Activated T-cell treated with anti-CD3 and anti-CD28 coated beads for 1 hour (primary cell): ENCODE results near the gene PRAMEF17.
"Not testable (repeated sequence)": the region's sequence is repeated elsewhere in the genome, so short reads cannot be mapped to it uniquely, and the experiment has no call there.

ENCODE experiments used
- DNase-seq: peaks from one replicate; pipeline ENCODE4 v3.0.0-alpha.2; 2020; ENCODE audit warnings: low read depth

PRAMEF17 gene, protein sequence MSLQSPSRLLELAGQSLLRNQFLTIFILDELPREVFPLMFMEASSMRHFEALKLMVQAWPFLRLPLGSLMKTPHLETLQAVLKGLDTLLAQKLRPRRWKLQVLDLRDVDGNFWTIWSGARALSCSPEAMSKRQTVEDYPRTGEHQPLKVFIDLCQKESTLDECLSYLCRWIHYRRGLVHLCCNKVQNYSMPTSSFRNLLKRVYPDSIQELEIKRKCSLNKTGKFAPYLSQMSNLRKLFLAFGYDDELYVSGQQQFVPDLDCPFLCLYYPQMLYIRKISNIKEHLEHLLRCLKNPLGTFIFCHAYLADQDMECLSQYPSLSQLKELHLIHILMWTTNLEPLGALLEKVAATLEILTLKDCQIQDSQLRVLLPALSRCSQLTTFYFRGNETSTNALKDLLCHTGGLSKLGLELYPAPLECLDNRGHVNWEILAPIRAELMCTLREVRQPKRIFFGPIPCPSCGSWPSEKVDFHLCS

DNA sequence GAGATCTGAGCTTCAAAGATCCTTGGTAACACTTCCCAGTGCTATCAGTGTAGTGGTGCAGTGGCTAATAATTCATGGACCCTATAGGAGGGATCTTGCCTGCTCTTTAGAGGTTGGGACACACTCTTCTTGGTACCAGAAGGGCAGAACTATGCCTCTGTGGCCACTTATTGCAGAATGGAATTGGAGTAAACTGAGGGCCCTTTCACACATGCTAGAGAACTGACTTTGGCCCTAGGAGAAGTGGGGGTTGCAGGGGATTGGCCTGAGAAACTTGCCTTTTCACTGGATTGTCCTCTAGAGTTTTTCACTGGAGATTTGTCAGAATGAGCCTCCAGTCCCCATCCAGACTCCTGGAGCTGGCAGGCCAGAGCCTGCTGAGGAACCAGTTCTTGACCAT, at the start of gene PRAMEF17:
TSS of gene PRAMEF17 (plus strand) at position 301 of the 400 bp plus-strand sequence. CDS start at position 327, 26 bp downstream.
- not testable (repeated sequence) for DNase-seq

DNA sequence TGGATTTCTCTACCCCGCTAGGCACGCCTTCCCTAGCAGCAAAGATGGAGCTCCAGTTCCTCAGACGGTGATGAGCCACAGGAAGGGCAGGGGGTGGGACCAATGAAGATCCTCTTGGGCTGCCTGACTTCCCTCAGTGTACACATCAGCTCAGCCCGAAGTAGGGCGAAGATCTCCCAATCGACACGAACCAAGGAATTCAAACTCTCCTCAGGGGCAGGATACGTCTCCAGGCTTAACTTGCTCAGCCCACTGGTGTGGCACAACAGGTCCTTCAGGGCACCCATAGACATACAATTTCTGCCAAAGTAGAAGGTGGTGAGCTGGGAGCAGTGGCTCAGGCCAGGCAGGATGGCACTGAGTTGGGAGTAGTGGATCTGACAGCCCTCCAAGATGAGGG, 46.9 kb upstream of the PRAMEF17 start:
- DNase-seq: not testable (repeated sequence)

DNA sequence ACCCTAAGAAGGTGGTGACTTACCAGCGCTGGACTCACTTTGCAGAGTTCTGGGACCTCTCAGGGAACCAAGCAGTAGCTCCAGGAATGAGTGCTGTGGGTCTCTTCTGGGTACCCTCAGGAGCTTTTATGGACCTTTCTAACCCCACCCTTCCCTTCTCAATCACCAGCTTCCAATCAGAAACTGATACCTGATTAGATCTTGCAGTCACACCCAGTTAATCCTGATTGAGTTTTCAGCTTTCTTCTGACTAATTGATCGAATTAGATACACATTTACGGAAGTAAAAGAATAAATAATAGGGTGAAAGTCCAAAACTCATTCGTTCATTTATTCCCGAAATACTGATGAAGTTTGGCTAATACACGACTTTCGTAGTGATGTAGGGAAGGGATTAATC, 42.4 kb upstream of the PRAMEF17 start, which contains the start of gene PRAMEF14:
TSS of gene PRAMEF14 (minus strand) at position 101 of the 400 bp plus-strand sequence. CDS start 1,820 bp downstream, outside the sequence.
- DNase-seq: not testable (repeated sequence)

DNA sequence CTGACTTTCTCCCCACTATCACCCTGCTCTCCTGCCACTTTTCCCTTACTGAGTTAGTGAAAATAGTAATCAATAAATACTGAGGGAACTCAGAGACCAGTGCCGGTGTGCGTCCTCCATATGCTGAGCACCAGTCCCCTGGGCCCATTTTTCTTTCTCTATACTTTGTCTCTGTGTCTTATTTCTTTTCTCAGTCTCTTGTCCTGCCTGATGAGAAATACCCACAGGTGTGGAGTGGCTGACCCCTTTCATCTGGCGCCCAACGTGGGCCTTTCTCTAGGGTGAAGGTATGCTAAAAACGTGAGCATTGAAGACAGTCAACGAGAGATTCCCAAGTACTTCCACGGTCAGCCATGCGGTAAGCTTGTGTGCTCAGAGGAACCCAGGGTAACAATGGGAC, 36.0 kb upstream of the PRAMEF17 start:
- DNase-seq: not testable (repeated sequence)

DNA sequence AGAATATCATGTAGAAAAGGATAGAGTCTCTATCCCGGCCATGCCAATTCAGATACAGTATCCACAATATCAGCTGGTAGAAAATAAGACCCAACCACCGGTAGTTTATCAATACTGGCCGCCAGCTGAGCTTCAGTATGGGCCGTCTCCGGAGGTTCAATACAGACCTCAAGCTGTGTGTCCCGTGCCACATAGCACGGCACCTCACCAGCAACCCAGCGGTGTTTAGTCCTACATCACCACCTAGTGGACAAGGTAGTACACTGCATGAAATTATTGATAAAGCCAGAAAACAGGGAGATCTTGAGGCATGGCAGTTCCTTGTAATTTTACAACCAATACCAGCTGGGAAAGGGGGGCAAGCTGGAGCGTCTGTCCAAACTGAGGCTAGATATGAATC, 35.0 kb upstream of the PRAMEF17 start:
- DNase-seq: not testable (repeated sequence)

DNA sequence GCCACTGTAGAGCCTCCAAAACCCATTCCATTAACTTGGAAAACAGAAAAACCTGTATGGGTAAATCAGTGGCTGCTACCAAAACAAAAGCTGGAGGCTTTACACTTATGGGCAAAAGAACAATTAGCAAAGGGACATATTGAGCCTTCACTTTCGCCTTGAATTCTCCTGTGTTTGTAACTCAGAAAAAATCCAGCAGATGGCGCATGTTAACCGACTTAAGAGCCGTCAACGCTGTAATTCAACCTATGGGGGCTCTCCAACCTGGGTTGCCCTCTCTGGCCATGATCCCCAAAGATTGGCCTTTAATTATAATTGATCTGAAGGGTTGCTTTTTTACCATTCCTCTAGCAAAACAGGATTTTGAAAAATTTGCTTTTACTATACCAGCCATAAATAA, 32.7 kb upstream of the PRAMEF17 start:
- DNase-seq: not testable (repeated sequence)

DNA sequence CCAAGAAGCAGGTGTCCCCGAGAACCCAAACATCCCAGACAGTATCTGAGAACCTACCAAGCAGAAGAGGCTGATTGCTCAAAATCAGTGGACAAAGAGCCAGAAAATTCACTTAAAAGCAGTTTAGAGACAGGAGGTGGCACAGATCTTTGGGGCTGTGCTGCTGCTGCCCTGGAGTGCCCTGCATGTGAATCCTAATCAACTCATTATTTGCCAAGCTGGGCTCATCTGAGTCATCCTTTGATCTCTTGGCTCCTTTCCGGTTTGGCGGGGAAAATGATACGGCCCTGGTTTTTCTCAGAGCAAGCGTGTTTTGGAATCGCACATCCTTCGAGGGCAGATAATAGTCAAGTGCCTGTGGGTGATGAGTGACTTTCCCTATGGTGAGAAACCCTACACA, 27.1 kb upstream of the PRAMEF17 start:
- DNase-seq: not testable (repeated sequence)

DNA sequence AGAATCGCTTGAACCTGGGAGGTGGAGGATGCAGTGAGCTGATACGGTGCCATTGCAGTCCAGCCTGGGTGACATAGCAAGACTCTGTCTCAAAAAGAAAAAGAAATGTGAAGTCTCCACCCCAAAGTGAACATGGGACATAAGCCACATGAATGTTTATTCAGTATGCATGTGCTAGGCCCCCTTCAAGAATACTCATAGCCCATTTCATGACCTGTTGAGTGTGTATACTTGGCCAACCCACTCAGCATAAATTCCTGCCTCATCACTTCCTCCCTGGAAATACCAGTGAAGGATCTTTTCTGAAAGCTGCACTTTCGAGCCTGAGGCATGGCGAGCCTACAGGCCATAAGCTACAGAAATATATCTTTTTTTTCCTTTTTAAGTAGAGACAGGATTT, 24.5 kb upstream of the PRAMEF17 start:
- DNase-seq: not testable (repeated sequence)

DNA sequence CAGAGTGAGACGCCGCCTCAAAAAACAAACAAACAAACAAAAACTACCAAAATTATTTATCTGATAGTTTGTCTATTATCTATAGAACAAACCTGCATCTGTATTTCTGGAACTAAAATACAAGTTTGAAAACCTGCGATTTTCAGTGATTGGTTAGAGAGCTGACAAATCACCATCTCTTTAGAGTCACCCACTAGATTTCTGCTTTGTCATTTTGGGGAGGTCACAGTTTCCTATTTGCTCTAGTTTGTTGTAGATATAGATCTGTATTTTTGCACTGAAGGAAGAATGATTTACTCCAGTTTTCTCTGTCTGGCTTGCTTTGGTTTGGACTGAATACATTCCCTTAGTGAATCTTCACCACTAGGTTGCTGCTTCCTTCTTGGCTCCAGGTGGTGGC, 22.9 kb upstream of the PRAMEF17 start:
- DNase-seq: not testable (repeated sequence)

DNA sequence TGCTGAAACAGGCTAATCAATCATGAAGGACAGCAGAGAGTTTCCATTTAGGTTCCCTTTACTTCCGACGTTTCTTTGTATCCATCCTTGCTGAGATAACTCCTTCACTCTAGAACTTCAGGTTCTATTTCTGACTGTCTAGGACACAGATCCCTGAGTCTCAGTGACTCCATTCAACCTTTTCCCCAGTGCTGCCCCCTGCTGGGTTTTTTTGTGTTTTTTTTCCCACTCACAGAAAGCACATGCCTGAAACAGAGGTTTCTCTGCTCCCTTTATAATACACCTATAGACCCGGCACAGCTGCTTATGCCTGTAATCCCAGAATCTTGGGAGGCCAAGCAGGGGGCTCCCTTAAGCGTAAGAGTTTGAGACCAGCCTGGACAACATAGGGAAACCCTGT, 20.9 kb upstream of the PRAMEF17 start:
- DNase-seq: not testable (repeated sequence)

DNA sequence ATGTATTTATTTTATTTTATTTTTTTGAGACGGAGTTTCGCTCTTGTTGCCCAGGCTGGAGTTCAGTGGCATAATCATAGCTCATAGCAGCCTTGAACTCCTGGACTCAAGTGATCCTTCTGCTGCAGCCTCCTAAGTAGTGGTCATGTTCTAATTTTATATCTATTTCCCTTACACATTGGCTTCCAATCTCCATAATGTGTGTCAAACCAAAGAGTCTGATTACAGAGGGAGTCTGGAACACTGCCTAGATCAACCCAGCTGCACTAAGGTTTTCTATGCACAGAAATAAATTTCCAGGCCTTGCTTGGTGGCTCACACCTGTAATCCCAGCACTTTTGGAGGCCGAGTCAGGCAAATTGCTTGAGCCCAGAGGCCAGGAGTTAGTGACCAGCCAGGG, 10.4 kb upstream of the PRAMEF17 start:
- DNase-seq: not testable (repeated sequence)

DNA sequence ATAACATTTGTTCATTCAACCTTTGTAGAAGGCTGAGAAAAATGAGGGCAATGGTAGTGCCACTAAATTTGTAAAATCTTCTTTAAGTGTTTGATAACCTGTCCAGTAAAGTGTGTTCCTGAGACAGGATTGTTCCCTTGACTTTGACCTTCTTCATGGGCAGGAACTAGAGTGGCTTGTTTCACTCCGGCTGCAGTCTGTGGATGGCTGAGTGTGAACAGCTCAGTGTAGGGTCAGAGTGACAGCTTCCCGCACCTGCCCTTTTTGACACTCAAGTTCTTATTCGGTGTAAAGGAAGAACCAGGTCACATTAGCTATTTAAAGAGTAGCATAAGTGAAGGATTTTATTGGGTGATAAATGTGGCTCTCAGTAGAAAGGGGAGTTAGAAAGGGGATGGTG, 9.1 kb upstream of the PRAMEF17 start:
- not testable (repeated sequence) for DNase-seq

DNA sequence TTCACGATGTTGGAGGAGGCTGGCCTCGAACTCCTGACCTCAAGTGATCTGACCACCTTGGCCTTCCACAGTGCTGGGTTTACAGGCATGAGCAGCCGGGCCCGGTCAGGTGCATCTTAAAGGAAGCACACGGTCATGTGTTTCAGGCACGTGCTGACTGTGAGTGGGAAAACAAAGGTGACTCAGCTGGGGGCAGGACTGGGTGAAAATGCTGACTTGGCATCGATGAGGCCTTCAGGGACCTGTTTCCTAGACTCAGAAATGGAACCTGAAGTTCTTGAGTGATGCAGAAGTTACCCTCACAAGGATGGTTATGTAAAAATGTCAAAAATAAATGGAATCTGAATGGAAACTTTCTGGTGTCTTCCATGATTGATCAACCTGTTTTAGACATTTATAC, 3.6 kb downstream of the PRAMEF17 start:
- DNase-seq: not testable (repeated sequence)

DNA sequence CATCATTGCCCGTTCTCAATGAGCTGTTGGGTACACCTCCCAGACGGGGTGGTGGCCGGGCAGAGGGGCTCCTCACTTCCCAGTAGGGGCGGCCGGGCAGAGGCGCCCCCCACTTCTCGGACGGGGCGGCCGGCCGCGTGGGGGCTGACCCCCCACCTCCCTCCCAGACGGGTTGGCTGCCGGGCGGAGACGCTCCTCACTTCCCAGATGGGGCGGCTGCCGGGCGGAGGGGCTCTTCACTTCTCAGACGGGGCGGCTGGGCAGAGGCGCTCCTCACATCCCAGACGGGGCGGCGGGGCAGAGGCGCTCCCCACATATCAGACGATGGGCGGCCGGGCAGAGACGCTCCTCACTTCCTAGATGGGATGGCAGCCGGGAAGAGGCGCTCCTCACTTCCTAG, 5.3 kb downstream of the PRAMEF17 start:
- not testable (repeated sequence) for DNase-seq

DNA sequence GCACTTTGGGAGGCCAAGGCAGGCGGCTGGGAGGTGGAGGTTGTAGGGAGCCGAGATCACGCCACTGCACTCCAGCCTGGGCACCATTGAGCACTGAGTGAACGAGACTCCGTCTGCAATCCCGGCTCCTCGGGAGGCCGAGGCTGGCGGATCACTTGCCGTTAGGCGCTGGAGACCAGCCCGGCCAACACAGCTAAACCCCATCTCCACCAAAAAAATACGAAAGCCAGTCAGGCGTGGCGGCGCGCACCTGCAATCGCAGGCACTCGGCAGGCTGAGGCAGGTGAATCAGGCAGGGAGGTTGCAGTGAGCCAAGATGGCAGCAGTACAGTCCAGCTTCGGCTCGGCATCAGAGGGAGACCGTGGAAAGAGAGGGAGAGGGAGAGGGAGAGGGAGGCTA, 5.9 kb downstream of the PRAMEF17 start:
- DNase-seq: not testable (repeated sequence)

DNA sequence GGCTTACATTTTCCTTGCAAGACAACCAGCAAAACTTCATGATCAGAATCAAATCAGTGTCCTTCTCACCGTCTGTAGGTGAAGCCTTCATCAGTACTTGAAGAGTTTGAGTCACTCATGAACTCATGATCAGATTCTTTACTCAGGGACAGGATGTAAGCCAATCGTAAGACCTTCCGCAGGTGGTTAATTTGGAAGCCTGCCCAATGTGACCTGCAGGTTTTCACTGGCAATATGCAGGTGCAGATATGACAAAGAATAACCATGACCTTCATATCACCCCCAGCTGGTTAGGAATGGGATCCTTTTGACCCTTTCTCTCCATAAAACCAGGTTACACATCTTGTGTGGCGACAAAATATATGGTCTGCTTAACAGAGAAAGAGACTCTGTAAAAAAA, 18.4 kb downstream of the PRAMEF17 start:
- no peak for DNase-seq

DNA sequence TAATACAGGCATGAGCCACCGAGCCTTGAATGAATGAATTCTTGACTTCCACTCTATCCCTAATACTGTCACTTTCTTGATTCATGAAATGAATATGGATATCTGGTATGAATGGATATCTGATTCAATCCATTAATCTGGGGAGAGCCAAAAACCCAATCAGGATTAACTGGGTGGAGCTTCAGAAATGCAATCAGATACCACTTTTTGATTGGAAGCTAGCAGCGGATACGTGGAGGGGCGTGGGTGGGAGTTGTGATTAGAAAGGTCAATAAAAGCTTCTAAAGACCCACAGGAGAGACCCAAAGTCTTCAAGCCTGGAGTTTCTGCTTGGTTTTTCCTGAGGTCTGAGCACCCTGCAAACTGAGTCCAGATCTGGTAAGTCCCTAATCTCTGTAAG, 20.7 kb downstream of the PRAMEF17 start, which contains the start of gene PRAMEF20:
TSS of gene PRAMEF20 (plus strand) at position 301 of the 400 bp plus-strand sequence. CDS start 5,905 bp downstream, outside the sequence.
- DNase-seq: not testable (repeated sequence)

DNA sequence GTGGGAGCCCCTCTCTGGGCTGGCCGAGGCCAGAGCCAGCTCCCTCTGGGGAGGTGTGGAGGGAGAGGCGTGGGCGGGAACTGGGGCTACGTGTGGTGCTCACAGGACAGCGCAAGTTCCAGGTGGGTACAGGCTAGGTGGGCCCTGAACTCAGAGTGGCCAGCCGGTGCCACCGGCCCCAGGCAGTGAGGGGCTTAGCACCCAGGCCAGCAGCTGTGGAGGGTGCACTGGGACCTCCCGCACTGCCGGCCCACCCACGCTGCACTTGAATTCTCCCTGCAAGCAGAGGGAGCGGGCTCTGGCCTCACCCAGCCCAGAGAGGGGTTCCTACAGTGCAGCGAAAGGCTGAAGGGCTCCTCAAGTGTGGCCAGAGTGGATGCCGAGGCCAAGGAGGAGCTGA, 41.1 kb downstream of the PRAMEF17 start:
- DNase-seq: no peak

DNA sequence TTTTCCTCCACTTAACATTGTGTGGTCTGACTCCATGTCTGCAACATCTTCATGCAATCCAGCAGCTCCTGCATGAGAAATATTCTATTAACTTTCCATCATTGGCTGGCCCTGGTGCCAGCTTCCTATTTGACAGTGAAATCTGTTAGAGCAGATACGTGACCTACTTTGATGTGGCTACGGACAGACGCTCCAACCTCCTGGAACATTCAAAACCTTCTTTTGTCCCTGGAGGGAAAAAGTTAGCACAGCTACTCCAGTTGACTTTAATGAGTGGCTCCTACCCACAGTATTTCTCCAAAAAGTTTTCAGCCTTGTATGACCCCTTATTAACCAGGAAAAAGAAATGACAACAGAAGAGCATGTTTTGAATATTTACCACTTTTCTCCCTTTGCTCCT, 42.8 kb downstream of the PRAMEF17 start:
- no peak for DNase-seq

DNA sequence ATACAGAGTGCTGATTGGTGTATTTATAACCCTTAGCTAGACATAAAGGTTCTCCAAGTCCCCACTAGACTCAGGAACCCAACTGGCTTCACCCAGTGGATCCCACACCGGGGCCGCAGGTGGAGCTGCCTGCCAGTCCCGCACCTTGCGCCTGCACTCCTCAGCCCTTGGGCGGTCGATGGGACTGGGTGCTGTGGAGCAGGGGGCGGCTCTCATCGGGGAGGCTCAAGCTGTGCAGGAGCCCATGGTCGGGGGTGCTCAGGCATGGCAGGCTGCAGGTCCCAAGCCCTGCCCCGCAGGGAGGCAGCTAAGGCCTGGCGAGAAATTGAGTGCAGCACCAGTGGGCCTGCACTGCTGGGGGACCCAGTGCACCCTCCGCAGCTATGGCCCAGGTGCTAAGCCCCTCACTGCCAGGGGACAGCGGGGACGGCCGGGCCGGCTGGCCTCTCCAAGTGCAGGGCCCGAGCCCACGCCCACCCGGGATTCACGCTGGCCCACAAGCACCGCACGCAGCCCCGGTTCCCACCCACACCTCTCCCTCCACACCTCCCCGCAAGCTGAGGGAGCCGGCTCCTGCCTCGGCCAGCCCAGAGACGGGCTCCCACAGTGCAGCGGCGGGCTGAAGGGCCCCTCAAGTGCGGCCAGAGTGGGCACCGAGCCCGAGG, 44.4 kb downstream of the PRAMEF17 start:
- DNase-seq: not testable (repeated sequence)

DNA sequence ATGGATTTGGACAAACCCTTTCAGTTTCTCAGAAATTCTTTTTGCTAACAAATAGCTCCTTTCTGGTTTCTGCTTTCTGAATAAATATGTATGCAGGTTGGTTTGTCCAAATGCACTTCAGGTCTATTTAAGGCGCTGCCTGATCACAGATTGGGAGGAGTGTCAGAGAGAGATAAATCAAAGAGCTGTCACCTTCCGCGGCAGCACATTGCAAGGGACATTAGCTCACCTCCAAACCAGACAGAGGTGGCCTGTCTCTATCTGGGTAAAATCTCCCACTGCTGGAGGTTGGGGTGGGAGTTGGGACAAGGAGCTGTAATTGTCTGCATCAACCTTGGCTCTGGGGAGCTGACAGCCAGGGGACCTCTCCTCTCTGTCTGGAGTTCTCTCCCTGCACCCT, 46.0 kb downstream of the PRAMEF17 start:
- no peak for DNase-seq

DNA sequence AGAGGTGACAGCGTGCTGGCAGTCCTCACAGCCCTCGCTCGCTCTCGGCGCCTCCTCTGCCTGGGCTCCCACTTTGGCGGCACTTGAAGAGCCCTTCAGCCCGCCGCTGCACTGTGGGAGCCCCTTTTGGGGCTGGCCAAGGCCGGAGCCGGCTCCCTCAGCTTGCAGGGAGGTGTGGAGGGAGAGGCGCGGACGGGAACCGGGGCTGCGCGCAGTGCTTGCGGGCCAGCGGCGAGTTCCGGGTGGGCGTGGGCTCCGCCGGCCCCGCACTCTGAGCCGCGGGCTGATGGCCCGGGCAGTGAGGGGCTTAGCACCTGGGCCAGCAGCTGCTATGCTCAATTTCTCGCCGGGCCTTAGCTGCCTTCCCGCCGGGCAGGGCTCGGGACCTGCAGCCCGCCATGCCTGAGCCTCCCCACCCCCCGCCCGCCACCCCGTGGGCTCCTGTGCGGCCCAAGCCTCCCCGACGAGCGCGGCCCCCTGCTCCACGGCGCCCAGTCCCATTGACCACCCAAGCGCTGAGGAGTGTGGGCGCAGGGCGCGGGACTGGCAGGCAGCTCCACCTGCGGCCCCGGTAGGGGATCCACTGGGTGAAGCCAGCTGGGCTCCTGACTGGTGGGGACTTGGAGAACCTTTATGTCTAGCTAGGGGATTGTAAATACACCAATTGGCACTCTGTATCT, 49.8 kb downstream of the PRAMEF17 start:
- DNase-seq: not testable (repeated sequence)
